Dedifferentiated amniotic fluid mesenchymal stem cell (primary cell): Measurements from ENCODE around the gene RPL36.
A peak's percentile ranks its signal among the peaks of the same experiment; 100 is the strongest.
"Not testable (repeated sequence)": the region's sequence is repeated elsewhere in the genome, so short reads cannot be mapped to it uniquely, and the experiment has no call there.

Experiments
- DNase-seq: peaks from one replicate; pipeline ENCODE4 v3.0.0-alpha.2; 2016; ENCODE audit errors: extremely low spot score

RPL36 gene

DNA sequence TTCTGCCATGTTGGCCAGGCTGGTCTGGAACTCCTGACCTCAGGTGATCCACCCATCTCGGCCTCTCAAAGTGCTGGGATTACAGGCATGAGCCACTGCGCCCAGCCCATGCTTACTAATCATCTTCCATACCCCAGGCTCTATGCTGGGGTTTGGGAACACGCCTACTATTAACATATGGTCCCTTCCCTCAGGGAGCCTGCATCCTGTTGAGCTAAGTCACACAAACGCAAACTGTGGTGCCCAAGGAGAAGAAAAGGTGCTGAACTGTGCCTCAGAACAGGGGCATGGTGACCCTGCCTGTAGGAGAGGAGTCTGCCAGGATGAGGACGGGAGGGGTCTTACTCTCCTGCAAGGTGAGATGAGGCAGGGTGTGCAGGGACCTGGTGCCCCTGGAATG lies 15.4 kb upstream of the RPL36 start:
- DNase-seq: no peak

DNA sequence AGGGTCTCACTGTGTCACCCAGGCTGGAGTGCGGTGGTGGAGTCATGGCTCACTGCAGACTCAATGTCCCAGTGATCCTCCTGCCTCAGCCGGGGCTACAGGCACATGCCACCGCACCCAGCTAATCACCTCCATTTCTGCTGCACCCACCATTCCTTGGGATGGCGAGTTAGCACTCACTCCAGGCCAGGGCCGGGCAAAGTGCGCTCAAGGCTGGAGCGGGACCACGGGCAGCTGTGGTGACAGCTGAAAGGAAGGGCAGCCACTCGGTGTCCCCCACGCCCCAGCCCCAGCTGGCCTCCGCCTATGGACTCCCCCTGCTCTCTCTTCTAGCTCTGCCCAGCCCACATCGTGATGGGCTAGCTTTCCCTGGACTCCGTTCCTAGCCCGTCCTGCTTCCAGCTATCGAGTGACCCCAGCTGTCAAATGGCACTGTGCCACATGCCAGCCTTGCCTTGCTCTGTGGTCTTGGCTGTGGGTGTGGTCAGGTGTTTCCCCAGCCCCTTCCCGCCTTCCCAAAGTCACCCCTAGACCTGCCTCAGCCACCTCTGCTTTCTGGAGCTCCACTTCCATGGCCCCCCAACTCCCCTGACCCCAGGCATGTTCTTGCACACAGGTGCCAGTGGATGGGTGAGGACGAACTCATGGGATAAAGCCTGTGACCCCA lies 13.9 kb upstream of the RPL36 start:
- no peak for DNase-seq

DNA sequence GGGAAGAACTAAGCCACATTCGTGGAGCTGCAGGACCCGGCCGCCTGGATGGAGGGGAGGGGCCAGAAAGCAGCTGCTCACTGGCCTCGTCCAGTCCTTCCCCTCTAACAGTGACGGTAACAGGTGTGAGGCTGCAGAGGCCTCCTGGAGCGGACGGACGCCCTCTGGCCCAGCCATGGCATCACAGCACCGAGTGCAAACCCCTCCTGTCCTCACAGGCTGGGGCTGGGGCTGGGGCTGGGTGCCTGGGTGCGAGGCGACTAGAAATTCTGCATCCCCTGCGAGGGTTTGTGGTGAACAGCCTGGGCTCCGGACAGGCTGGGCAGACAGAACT lies 13.4 kb upstream of the RPL36 start:
- DNase-seq: no peak

DNA sequence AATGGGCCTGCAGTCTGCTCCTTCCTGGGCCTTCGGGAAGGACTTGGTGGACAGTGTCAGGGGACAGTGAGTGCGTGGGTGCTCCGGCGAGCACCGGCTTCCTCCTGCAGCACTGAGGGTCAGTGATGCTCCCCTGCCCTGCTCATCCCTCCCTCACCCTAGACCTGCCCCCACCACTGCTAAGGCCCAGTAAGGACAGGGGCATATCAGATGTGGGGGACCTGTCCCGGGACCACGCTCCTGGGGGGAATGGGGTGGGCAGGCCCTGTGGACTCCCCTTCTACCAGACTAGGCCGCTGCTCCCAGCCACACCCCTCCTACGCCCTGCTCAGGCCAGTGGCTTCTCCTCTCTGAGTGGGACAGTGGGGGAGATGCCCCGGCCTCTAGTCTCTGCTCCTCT lies 13.0 kb upstream of the RPL36 start:
- no peak for DNase-seq

DNA sequence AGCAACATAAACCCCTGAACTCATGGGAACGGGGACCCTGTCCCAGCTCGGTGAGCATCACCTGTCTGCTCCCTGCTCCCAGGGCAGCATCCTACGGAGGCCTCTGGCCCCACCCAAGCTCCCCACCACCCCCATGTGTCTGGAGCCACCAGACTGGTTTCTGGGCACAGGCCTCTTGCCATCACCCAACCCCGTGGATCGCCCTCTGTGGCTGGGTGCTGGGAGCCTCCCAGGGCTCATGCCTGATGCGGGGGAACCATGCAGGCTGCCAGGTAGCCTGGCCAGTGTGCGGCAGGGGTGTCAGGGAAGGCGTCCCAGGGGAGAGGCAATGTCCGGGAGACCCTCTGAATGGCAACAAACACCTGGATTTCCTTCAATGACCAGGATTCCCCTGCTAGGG lies 12.5 kb upstream of the RPL36 start:
- DNase-seq: no peak

DNA sequence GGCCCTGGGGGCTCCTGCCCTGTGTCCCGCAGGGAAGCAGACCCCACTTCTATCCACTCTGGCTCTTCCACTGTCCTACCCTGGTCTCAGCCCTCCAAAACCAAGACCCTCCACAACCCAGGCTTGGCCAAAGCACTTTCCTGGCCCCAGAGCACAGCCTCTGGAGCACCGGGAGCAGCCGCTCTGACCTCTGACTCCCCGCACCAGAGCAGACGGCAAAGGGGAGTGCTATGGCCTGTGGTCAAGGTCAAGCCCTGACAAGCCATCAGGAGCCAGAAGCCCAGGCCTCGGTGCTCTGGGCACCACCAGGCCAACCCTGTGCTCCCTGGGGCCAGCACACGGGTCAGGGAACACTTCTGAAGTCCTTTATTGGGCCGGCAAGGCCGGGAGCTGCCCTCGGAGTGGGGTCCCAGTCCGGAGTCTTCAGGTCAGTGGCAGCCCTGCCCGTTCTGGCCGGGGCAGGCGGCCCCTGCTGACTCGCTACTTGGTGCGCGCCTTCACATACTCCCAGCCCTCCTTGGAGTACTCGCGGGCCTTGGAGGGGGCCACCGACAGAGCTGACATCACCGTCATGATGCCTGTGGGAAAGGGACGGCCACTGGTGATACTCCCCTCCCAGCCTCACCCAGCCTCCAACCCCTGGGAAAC lies 11.9 kb upstream of the RPL36 start:
- DNase-seq: no peak

DNA sequence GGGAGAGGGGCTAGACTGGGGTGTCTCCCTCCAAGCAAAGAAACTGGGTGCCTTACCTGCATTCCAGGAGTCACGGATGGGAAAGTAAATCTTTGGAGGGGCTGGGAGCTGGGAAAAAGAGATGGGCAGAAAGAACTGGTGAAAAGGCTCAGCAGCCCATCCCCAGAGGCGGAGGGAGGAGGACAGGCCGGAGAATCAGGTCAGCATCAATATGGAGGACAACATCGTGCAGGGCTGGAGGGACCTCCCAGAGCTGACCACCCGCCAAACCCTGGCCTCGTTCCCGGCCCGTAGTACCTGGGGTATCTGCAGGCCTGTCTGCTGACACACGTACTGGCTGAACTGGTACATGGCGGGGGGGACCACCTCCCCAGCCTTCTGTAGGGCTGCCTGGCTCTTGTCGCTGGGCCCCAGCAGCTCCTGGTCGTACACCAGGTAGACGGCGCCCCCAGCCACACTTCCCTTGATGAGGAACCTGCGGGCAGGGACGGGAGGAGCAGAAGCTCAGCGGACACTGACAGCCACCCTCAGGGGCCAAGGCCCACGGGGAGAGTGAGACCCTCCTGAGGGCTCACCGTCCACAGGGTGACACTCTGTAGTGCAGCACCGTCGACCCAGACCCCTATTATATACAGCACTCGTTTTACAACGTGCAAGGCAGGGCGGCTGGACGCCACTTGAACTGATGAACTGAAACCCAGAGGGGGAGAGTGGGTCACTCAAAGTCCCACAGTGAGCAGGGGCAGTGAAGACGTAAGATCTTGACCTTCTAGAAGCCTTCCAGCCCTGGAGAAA lies 10.6 kb upstream of the RPL36 start:
- DNase-seq: no peak

DNA sequence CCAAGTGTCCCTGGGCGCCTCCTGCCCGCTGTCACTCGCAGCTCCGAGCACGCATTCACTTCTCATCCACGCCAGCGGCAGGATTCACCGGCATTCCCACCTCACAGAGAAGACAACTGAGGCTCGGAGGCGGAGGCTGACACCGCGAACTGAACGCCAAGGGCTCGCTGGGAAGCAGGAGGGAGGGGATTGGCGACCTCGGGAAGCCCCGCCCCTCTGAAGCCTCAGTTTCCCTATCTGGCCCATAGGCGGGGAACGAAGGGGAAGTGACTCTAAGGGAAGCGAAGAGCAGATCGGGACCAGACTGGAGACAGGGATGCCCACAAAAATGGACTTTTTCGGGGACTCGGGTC lies 10.0 kb upstream of the RPL36 start:
- DNase-seq: peak; percentile 19

DNA sequence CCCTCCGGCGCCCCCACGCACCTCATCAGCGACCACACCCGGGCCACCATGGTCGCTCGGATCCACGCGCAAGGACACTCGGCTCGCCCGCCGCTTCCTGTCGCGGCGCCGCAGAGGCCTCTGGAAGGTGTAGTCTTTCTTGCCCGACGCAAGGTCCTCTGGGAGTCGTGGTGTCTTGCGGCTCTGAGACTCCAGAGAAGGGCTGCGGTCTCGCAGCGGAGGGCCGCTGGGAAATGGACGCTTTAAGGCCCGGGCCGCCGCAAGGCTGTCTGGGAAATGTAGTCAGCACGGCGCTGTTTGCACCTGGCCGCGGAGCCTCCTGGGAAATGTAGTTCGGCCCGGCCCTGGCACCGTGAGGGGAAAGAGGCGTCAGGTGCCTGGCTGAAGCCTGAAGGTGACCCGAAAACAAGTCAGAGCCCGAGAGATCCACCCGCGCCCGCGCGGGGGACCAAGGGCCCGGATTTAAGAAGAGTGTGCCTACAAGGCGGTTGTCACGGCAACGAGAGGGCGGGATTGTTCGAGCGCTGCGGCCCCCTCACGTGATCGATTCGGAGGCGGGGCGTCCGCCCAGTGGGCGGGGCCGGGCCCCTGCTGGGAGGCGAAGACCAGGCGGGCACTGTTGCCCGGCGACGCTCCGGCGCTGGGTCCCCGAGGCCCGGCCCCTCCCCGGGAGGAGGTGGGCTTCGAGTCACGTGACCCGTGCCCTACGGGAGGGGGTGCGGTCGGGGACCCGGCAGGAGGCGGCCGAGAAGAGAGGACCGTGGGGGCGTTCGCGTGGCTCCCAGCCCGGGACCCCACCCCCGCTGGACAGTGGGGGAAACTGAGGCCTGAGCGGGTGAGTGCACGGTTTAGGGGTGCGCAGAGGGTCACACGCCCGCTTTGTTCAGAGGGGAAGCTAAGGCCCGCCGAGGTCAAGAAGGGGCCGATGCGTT lies 9.4 kb upstream of the RPL36 start, which contains the start of the genes HSD11B1L and MICOS13:
Gene HSD11B1L, plus strand, starts transcription at position 591 of the 932 bp plus-strand sequence. CDS start 3,806 bp downstream, outside the sequence.
Gene MICOS13, minus strand, starts transcription at position 80 of the 932 bp plus-strand sequence. Its CDS starts 30 bp downstream, at position 50.
- DNase-seq: peak; percentile 98

DNA sequence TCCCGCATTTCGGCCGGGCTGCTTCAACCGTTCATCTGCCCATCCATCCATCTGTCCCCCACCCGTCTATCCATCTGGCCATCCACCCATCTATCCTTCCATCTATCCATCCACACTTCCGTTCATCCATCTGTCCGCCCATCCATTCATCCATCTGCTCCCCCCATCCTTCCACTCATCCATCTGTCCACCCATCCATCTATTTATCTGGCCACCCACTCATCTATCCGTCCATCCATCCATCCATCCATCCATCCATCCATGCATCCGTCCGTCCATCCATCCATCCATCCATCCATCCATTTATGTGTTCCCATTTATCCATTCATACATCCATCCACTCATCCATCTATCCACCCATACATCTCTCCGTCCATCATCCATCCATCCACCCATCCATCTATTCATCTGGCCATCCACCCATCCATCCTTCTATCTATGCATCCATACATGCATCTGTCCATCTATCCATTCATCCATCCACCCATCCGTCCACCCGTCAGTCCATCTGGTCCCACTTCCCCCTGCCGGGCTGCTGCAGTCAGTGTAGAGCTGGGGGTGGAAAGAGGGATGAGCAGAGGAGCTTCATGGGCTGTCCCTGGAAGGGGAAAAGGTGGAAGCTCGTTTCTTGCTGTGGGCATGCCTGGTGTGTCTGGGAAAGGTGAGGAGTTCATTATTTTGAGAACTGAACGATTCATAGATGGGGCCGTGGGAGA lies 8.5 kb upstream of the RPL36 start:
- no peak for DNase-seq

DNA sequence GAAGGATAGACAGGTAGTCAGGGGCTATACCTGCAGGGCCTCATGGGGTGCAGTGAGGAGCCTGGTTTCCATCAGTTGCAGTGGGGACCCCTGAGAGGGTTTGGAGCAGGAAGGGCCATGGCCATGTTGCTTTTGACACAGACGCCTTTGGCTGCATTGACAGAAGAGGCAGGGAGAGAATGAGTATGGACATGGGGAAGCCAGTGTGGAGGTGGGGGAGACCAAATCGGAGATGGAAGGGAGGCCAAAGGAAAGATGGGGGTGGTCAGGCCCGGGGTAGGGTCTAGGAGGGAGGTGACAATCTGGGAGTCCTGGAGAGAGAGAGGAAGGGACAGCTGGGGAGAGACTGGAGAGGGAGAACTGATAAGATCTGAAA lies 8.0 kb upstream of the RPL36 start:
- DNase-seq: no peak

DNA sequence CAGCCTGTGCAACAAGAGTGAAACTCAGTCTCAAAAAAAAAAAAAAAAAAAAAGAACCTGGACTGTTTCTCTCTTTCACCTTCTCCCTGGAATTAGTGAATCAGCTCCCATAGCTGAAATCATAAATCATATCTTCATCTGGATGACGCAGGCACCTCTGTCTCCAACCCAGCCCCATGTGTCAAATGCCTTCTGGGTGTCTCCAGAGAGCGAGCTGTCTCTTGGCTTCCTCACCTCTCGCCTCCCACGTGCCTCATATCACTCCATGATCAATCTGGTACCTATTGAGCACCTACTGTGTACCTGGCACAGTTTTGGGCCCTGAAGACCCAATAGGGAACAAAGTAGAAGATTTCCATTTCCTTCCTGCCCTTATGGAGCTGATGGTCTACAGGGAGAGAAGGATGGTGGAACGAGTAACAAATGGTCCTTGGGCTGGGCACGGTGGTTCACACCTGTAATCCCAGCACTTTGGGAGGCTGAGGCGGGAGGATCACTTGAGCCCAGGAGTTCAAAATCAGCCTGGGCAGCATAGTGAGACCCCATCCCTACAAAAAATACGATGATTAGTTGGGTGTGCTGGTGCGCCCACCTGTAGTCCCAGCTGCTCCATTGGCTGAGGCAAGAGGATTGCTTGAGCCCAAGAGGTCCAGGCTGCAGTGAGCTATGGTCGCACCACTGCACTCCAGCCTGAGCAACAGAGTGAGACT lies 6.8 kb upstream of the RPL36 start:
- DNase-seq: no peak

DNA sequence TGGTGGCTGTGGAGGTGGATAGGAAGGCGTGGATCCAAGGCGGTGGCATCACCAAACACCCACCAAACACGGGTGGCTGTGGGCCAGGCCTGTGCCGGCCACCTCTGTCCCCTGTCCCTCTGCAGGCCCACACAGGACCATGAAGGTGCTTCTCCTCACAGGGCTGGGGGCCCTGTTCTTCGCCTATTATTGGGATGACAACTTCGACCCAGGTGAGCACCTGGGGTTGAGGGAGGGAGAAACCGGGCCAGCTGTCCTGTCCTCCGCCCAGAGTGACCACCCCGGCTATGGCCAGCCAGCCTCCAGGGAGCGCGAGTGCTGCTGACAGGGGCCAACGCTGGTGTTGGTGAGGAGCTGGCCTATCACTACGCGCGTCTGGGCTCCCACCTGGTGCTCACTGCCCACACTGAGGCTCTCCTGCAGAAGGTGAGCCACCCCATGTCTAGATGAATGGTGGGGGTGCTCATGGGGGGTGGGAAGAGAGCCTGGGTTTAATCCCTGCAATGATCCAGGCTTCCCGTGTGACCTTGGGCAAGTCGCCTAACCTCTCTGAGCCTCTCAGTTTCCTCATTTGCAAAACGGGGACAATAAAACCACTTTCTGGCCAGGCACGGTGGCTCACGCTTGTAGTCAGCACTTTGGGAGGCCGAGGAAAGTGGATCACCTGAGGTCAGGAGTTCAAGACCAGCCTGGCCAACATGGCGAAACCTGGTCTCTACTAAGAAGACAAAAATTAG lies 5.2 kb upstream of the RPL36 start:
- no peak for DNase-seq

DNA sequence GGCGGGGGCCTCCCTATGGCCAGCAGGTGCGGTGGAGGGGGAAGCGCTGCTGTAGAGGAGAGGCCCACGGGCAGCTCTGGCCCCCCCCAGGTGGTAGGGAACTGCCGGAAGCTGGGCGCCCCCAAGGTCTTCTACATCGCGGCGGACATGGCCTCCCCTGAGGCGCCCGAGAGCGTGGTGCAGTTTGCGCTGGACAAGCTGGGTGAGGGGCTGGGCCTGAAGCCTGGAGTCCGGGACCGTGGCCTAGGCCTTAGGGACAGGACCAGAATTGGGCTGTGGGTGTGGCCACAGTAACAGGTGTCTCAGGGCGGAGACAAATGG lies 3.8 kb upstream of the RPL36 start:
- no peak for DNase-seq

DNA sequence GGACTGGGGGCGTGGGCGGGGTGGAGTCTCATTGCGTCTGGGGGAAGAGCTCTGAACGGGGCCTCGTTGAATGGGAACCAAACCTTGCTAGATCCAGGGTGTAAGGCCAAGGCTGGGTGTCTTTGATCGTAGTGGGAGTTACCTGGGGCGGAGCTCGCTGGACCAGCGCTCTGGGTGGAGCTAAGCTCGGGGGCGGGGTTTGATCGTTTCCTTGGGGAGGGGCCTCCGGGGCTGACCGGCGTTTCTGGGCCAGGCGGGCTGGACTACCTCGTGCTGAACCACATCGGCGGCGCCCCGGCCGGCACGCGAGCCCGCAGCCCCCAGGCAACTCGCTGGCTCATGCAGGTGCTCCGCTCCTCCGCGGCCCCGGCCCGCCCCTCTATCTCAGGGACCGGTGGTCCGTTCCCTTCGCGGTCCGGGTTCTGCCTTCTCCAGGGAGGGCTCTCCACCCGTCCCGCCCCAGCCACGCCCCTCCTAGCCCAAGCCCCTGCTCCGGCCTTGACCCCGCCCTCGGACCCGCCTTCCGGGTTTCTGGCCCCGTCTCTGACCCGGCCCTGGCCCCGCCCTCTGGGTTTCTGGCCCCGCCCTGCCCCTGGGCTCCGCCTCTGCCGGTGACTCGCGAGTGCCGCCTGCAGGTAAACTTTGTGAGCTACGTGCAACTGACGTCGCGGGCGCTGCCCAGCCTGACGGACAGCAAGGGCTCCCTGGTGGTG lies 3.3 kb upstream of the RPL36 start:
- peak; percentile 82 for DNase-seq

DNA sequence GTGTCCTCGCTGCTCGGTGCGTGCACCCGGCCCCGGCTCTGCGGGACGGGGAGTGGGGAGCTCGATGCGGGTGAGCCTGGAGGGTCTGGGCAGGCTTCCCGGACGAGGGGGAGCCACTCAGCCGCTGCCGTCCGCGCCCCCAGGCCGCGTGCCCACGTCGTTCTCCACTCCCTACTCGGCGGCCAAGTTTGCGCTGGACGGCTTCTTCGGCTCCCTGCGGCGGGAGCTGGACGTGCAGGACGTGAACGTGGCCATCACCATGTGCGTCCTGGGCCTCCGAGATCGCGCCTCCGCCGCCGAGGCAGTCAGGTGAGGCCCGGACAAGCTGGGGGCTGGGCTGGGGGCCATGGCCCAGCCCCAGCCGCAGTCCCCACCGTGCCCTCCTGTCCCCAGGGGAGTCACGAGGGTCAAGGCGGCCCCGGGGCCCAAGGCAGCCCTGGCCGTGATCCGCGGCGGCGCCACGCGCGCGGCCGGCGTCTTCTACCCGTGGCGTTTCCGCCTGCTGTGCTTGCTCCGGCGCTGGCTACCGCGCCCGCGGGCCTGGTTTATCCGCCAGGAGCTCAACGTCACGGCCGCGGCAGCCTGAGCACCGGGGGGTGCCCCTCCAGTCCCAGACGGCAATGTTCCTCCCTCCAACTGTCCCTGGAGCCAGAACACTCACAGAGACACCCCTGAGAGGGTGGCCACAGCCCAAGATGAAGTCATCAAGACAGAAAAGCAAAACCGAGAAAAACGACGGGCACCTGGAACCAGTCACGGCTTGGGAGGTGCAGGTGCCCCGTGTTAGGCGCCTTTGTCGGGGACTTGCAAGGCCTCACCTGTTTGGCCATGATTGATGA lies 2.5 kb upstream of the RPL36 start:
- DNase-seq: no peak

DNA sequence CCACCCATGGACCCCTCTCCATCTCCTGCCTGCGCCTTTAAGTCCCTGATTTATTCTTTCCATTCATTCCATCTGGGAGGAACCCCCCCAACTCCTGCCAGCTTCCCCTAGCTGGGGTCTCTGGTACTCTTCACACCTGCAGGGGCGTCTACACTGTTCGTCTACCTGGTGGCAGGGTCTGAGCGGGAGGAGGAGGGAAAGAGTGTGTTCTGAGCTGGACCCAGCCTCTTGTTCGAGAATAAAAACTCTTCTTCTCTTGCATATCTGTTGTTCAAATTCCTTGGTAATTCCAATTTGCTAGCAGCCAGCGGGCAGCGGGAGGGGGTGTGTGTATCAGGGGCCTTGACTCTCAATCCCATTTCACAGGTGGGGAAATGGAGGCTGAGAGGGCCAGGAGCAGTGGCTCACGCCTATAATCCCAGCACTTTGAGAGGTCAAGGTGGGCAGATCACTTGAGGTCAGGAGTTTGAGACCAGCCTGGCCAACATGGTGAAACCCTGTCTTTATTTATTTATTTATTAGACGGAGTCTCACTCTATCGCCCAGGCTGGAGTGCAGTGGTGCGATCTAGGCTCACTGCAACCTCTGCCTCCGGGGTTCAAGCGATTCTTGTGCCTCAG lies 1.7 kb upstream of the RPL36 start:
- not testable (repeated sequence) for DNase-seq
